ENCODE measurements around the gene EFNA4. TPM values are rescaled to one million over a fixed set of nuclear protein-coding genes. Genes with fewer than 3 reads are reported as not detected.

Gene EFNA4, protein sequence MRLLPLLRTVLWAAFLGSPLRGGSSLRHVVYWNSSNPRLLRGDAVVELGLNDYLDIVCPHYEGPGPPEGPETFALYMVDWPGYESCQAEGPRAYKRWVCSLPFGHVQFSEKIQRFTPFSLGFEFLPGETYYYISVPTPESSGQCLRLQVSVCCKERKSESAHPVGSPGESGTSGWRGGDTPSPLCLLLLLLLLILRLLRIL
- polyA plus RNA-seq (2012; ENCODE audit: insufficient read length, low read depth) = 13.4 TPM

- TF ChIP-seq REST (IDR thresholded peaks at IDR 0.05; ENCODE audit: insufficient read depth in 1 of 2, low read depth in 2 of 2, low read length in 2 of 2) (0 out of 4 replicates have a peak, but pooled peaks of 1 of the 2 experiments have one; percentile 12), POLR2AphosphoS5 (IDR thresholded peaks at IDR 0.05; ENCODE audit: low read depth, low read length) (peak; percentile 95), FOXP2 (optimal IDR thresholded peaks at IDR 0.05; ENCODE audit: borderline replicate concordance, extremely low read depth, extremely low read length, insufficient read depth) (no peak), TAF1 (IDR thresholded peaks at IDR 0.05; ENCODE audit: borderline replicate concordance, insufficient read depth, low read length) (peak; percentile 82; the same call in 1 of the 2 replicates), SIN3A (IDR thresholded peaks at IDR 0.05; ENCODE audit: borderline replicate concordance, insufficient read depth, low read length) (peak; percentile 22; the same call in 1 of the 2 replicates)
These were observed at the start of gene EFNA4 for GRCh38 chr1:155063550-155064110. Gene EFNA4, plus strand, starts transcription at chr1:155063740. Its CDS starts 84 bp downstream, at chr1:155063824.

- TF ChIP-seq FOXP2 (optimal IDR thresholded peaks at IDR 0.05; ENCODE audit: borderline replicate concordance, extremely low read depth, extremely low read length, insufficient read depth) = no peak
- TF ChIP-seq REST (IDR thresholded peaks at IDR 0.05; ENCODE audit: insufficient read depth in 1 of 2, low read depth in 2 of 2, low read length in 2 of 2) = no peak
- no peak for TF ChIP-seq SIN3A (IDR thresholded peaks at IDR 0.05; ENCODE audit: borderline replicate concordance, insufficient read depth, low read length)
- TF ChIP-seq TAF1 (IDR thresholded peaks at IDR 0.05; ENCODE audit: borderline replicate concordance, insufficient read depth, low read length) = no peak
- no peak for TF ChIP-seq POLR2AphosphoS5 (IDR thresholded peaks at IDR 0.05; ENCODE audit: low read depth, low read length)
These were observed 48.6 kb upstream of the EFNA4 start for GRCh38 chr1:155014709-155015508.

- TF ChIP-seq POLR2AphosphoS5 (IDR thresholded peaks at IDR 0.05; ENCODE audit: low read depth, low read length) (no peak), TAF1 (IDR thresholded peaks at IDR 0.05; ENCODE audit: borderline replicate concordance, insufficient read depth, low read length) (no peak), FOXP2 (optimal IDR thresholded peaks at IDR 0.05; ENCODE audit: borderline replicate concordance, extremely low read depth, extremely low read length, insufficient read depth) (no peak), SIN3A (IDR thresholded peaks at IDR 0.05; ENCODE audit: borderline replicate concordance, insufficient read depth, low read length) (no peak), REST (IDR thresholded peaks at IDR 0.05; ENCODE audit: insufficient read depth in 1 of 2, low read depth in 2 of 2, low read length in 2 of 2) (no peak)
These were observed 47.9 kb upstream of the EFNA4 start for GRCh38 chr1:155015527-155016230.

DNA sequence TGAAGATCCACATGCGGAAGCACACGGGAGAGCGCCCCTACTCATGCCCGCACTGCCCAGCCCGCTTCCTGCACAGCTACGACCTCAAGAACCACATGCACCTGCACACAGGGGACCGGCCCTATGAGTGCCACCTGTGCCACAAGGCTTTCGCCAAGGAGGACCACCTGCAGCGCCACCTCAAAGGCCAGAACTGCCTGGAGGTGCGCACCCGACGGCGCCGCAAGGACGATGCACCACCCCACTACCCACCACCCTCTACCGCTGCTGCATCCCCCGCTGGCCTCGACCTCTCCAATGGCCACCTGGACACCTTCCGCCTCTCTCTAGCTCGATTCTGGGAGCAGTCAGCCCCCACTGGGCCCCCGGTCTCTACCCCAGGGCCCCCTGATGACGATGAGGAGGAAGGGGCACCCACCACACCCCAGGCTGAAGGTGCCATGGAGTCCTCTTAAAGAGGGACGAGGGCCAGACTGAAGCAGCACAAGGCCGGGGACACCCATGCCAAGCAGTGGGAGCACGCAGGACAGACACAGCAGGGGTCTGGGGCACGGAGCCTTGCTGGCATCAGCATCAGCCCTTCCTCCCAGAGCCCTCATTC, 47.2 kb upstream of the EFNA4 start:
- TF ChIP-seq POLR2AphosphoS5 (IDR thresholded peaks at IDR 0.05; ENCODE audit: low read depth, low read length) = no peak; the same call in 1 of the 2 replicates
- no peak for TF ChIP-seq SIN3A (IDR thresholded peaks at IDR 0.05; ENCODE audit: borderline replicate concordance, insufficient read depth, low read length)
- no peak for TF ChIP-seq FOXP2 (optimal IDR thresholded peaks at IDR 0.05; ENCODE audit: borderline replicate concordance, extremely low read depth, extremely low read length, insufficient read depth)

Measured in PFSK-1 (cell line).